ENCODE measurements around the gene MLF1. TPM values are rescaled to one million over a fixed set of nuclear protein-coding genes. Genes with fewer than 3 reads are reported as not detected.

MLF1 gene
- total RNA-seq, 1 donor from 2014 or later = 37.0 TPM

- Histone ChIP-seq H3K4me1 (no peaks in the 10 kb centered on the region), H4K20me1 (ENCODE audit: low read depth) (no peaks in the 10 kb centered on the region), H3K4me2 (no peak overlapping the region), H2AFZ (replicated peaks) (no peak overlapping the region), H3K36me3 (no peaks in the 10 kb centered on the region), H3K27me3 (no peaks in the 10 kb centered on the region), H3K79me2 (ENCODE audit: low read depth) (no peaks in the 10 kb centered on the region), H3K27ac (no peak overlapping the region), H3F3A (ENCODE audit: low read depth) (no peaks in the 10 kb centered on the region), H3K9ac (no peak overlapping the region), H3K9me3 (ENCODE audit: low read depth) (no peaks in the 10 kb centered on the region), H3K4me3 (no peak overlapping the region)
- no peak for DNase-seq (ENCODE audit: low spot score)
- Mint-ChIP-seq H3K27me3 (ENCODE audit: insufficient read depth, low read depth) (no peaks in the 10 kb centered on the region), H3K4me1 (no peaks in the 10 kb centered on the region), H3K36me3 (peaks cover 6% of the 10 kb centered on the region), H3K4me3 (no peak overlapping the region), H3K9me3 (no peaks in the 10 kb centered on the region), H3K27ac (no peak overlapping the region)
- TF ChIP-seq EZH2 (IDR thresholded peaks at IDR 0.05) = no peak
- no peak for TF ChIP-seq EZH2phosphoT487 (IDR thresholded peaks at IDR 0.05)
- TF ChIP-seq CTCF (IDR thresholded peaks at IDR 0.05) = no peak
Observed at GRCh38 chr3:158600787-158601186, 29.8 kb downstream of the MLF1 start.

- TF ChIP-seq CTCF (IDR thresholded peaks at IDR 0.05) = no peak
- TF ChIP-seq EZH2 (IDR thresholded peaks at IDR 0.05) = no peak
- TF ChIP-seq EZH2phosphoT487 (IDR thresholded peaks at IDR 0.05) = no peak
- Histone ChIP-seq H3K9me3 (ENCODE audit: low read depth) (no peaks in the 10 kb centered on the region), H3K4me2 (no peak overlapping the region), H3K36me3 (no peaks in the 10 kb centered on the region), H3K9ac (no peak overlapping the region), H3K4me3 (no peak overlapping the region), H3K4me1 (no peaks in the 10 kb centered on the region), H3K79me2 (ENCODE audit: low read depth) (no peaks in the 10 kb centered on the region), H3F3A (ENCODE audit: low read depth) (no peaks in the 10 kb centered on the region), H2AFZ (replicated peaks) (no peak overlapping the region), H3K27ac (no peak overlapping the region), H4K20me1 (ENCODE audit: low read depth) (no peaks in the 10 kb centered on the region), H3K27me3 (no peaks in the 10 kb centered on the region)
- DNase-seq (ENCODE audit: low spot score) = no peak
- no peaks in the 10 kb centered on the region for H3K9me3 Mint-ChIP-seq
- H3K4me1 Mint-ChIP-seq = no peaks in the 10 kb centered on the region
- peaks cover 6% of the 10 kb centered on the region for H3K36me3 Mint-ChIP-seq
- H3K27me3 Mint-ChIP-seq (ENCODE audit: insufficient read depth, low read depth) = no peaks in the 10 kb centered on the region
- no peak overlapping the region for H3K4me3 Mint-ChIP-seq
- no peak overlapping the region for H3K27ac Mint-ChIP-seq
Observed at GRCh38 chr3:158602227-158602626, 31.2 kb downstream of the MLF1 start.

- TF ChIP-seq EZH2phosphoT487 (IDR thresholded peaks at IDR 0.05) (no peak), CTCF (IDR thresholded peaks at IDR 0.05) (no peak), EZH2 (IDR thresholded peaks at IDR 0.05) (no peak)
- H3K4me3 Mint-ChIP-seq = no peak overlapping the region
Observed at GRCh38 chr3:158617982-158618875, 47.2 kb downstream of the MLF1 start.

More at GRCh38 chr3:158617982-158618875, 47.2 kb downstream of the MLF1 start:
- DNase-seq (ENCODE audit: low spot score) = peak; percentile 8
- H3K4me2 ChIP-seq = no peak overlapping the region
- peaks cover 36% of the 10 kb centered on the region for H3K9me3 ChIP-seq (ENCODE audit: low read depth)
- no peaks in the 10 kb centered on the region for H3K36me3 Mint-ChIP-seq
- H4K20me1 ChIP-seq (ENCODE audit: low read depth) = no peaks in the 10 kb centered on the region
- peaks cover 40% of the 10 kb centered on the region for H3K9me3 Mint-ChIP-seq
- no peak overlapping the region for H3K9ac ChIP-seq
- H3K27ac Mint-ChIP-seq = no peak overlapping the region
- no peaks in the 10 kb centered on the region for H3K4me1 Mint-ChIP-seq
- H3K27ac ChIP-seq = no peak overlapping the region
- peaks cover 3% of the 10 kb centered on the region for H3K27me3 Mint-ChIP-seq (ENCODE audit: insufficient read depth, low read depth)
- no peaks in the 10 kb centered on the region for H3K4me1 ChIP-seq
- H3K27me3 ChIP-seq = no peaks in the 10 kb centered on the region
- no peak overlapping the region for H2AFZ ChIP-seq (replicated peaks)
- no peaks in the 10 kb centered on the region for H3F3A ChIP-seq (ENCODE audit: low read depth)
- no peaks in the 10 kb centered on the region for H3K79me2 ChIP-seq (ENCODE audit: low read depth)
- H3K36me3 ChIP-seq = no peaks in the 10 kb centered on the region
- H3K4me3 ChIP-seq = no peak overlapping the region
